ENCODE results near the gene GOLGA2. TPM values are rescaled to one million over a fixed set of nuclear protein-coding genes. Genes with fewer than 3 reads are reported as not detected.
A peak's percentile ranks its signal among the peaks of the same experiment; 100 is the strongest.

GOLGA2 gene
- total and polyA plus RNA-seq, 2 of the 13 experiments (the other 11 are each of a cell fraction or from before 2014, with no cell fraction given) = 45.3 to 45.8 TPM

DNA sequence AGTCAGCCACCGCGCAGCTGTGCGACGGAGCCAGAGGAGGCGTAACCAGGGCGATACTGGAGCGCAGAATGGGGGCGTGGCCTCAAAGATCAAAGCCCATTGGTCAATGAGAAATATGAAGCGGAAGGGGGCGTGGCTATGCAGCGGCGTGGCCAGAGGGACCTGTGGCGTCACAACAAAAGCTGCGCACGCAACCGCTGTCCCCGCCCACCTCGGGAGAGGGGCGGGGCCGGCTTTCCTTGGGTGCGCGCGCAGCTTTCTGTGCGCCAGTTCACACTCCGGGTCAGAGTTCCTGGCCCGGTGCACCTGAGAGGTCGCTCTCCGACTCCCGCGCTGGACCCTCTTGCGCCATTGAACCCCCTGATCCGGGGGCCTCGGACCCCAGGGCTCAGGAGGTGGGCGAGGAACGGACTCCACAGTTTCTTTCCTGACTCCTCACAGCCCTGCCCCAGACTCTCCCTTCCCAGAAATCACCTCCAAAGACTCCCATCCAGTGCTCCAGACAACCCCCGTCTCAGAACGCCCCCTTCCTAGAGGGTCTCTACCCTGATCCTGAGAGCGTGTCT, 284 bp upstream of the GOLGA2 start, which contains the start of gene SWI5 (continued):
- TF ChIP-seq KAT2B (IDR thresholded peaks at IDR 0.05; ENCODE audit: borderline replicate concordance, low read depth, low read length) (no peak), HOXD1 (CRISPR knock-in tag; IDR thresholded peaks at IDR 0.05) (no peak), ETV5 (CRISPR knock-in tag; IDR thresholded peaks at IDR 0.05; ENCODE audit: borderline replicate concordance) (peak; percentile 42; the same call in 1 of the 2 replicates), ZIK1 (CRISPR knock-in tag; IDR thresholded peaks at IDR 0.05; ENCODE audit: borderline replicate concordance, low read depth) (no peak), ZNF430 (CRISPR knock-in tag; IDR thresholded peaks at IDR 0.05) (no peak; the same call in 1 of the 2 replicates), RAD21 (CRISPR knock-in tag; IDR thresholded peaks at IDR 0.05) (no peak), ELF3 (CRISPR knock-in tag; IDR thresholded peaks at IDR 0.05) (0 out of 2 replicates have a peak, but pooled peaks have one; percentile 13), CCDC6 (CRISPR knock-in tag; IDR thresholded peaks at IDR 0.05) (no peak; the same call in 1 of the 2 replicates), ZBTB7A (CRISPR knock-in tag; IDR thresholded peaks at IDR 0.05) (no peak), SOX13 (IDR thresholded peaks at IDR 0.05) (no peak), SOX13 (CRISPR knock-in tag; conservative IDR thresholded peaks at IDR 0.05 in 1 of 2, IDR thresholded peaks at IDR 0.05 in 1 of 2) (no peak), ELF1 (CRISPR knock-in tag; IDR thresholded peaks at IDR 0.05) (peak; percentile 86), DR1 (CRISPR knock-in tag; IDR thresholded peaks at IDR 0.05) (0 out of 2 replicates have a peak, but pooled peaks have one; percentile 7), SRSF4 (IDR thresholded peaks at IDR 0.05; ENCODE audit: low read depth, low read length, poor library complexity, severe bottlenecking) (no peak), KDM1A (CRISPR knock-in tag; IDR thresholded peaks at IDR 0.05) (no peak), ZNF121 (CRISPR knock-in tag; IDR thresholded peaks at IDR 0.05) (no peak), ZNF577 (CRISPR knock-in tag; IDR thresholded peaks at IDR 0.05; ENCODE audit: borderline replicate concordance, low read depth) (no peak), ZNF563 (CRISPR knock-in tag; IDR thresholded peaks at IDR 0.05) (0 out of 2 replicates have a peak, but pooled peaks have one; percentile 11), IKZF1 (IDR thresholded peaks at IDR 0.05) (no peak), NFYC (CRISPR knock-in tag; IDR thresholded peaks at IDR 0.05) (peak; percentile 82), ZNF337 (CRISPR knock-in tag; IDR thresholded peaks at IDR 0.05; ENCODE audit: borderline replicate concordance, low read depth) (no peak)
- TF ChIP-seq, protein P1, sequence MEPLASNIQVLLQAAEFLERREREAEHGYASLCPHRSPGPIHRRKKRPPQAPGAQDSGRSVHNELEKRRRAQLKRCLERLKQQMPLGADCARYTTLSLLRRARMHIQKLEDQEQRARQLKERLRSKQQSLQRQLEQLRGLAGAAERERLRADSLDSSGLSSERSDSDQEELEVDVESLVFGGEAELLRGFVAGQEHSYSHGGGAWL (CRISPR knock-in tag; IDR thresholded peaks at IDR 0.05) = no peak
- TF ChIP-seq, protein P2, sequence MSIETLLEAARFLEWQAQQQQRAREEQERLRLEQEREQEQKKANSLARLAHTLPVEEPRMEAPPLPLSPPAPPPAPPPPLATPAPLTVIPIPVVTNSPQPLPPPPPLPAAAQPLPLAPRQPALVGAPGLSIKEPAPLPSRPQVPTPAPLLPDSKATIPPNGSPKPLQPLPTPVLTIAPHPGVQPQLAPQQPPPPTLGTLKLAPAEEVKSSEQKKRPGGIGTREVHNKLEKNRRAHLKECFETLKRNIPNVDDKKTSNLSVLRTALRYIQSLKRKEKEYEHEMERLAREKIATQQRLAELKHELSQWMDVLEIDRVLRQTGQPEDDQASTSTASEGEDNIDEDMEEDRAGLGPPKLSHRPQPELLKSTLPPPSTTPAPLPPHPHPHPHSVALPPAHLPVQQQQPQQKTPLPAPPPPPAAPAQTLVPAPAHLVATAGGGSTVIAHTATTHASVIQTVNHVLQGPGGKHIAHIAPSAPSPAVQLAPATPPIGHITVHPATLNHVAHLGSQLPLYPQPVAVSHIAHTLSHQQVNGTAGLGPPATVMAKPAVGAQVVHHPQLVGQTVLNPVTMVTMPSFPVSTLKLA (IDR thresholded peaks at IDR 0.05) = peak; percentile 78
- TF ChIP-seq, protein P3, sequence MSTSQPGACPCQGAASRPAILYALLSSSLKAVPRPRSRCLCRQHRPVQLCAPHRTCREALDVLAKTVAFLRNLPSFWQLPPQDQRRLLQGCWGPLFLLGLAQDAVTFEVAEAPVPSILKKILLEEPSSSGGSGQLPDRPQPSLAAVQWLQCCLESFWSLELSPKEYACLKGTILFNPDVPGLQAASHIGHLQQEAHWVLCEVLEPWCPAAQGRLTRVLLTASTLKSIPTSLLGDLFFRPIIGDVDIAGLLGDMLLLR (CRISPR knock-in tag; IDR thresholded peaks at IDR 0.05) = 0 out of 2 replicates have a peak, but pooled peaks have one; percentile 73
- TF ChIP-seq, protein P4, sequence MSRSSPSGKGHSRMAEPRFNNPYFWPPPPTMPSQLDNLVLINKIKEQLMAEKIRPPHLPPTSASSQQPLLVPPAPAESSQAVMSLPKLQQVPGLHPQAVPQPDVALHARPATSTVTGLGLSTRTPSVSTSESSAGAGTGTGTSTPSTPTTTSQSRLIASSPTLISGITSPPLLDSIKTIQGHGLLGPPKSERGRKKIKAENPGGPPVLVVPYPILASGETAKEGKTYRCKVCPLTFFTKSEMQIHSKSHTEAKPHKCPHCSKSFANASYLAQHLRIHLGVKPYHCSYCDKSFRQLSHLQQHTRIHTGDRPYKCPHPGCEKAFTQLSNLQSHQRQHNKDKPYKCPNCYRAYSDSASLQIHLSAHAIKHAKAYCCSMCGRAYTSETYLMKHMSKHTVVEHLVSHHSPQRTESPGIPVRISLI (CRISPR knock-in tag; IDR thresholded peaks at IDR 0.05; ENCODE audit: borderline replicate concordance) = no peak
- TF ChIP-seq, protein P5, sequence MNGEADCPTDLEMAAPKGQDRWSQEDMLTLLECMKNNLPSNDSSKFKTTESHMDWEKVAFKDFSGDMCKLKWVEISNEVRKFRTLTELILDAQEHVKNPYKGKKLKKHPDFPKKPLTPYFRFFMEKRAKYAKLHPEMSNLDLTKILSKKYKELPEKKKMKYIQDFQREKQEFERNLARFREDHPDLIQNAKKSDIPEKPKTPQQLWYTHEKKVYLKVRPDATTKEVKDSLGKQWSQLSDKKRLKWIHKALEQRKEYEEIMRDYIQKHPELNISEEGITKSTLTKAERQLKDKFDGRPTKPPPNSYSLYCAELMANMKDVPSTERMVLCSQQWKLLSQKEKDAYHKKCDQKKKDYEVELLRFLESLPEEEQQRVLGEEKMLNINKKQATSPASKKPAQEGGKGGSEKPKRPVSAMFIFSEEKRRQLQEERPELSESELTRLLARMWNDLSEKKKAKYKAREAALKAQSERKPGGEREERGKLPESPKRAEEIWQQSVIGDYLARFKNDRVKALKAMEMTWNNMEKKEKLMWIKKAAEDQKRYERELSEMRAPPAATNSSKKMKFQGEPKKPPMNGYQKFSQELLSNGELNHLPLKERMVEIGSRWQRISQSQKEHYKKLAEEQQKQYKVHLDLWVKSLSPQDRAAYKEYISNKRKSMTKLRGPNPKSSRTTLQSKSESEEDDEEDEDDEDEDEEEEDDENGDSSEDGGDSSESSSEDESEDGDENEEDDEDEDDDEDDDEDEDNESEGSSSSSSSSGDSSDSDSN (CRISPR knock-in tag; IDR thresholded peaks at IDR 0.05) = no peak

Data from HepG2 (cell line).